Right lobe of liver (tissue), 6 donors: ENCODE measurements around the gene TMEM42. TPM values are rescaled to one million over a fixed set of nuclear protein-coding genes. Genes with fewer than 3 reads are reported as not detected.

ENCODE experiments used
- ATAC-seq, 4 donors: fragments of 200-7000 bp; cut with Tn5 transposase; one replicate each; pipeline ENCODE4 v1.9.1; 2020; ENCODE audit warnings: mild to moderate bottlenecking in 4 of 4, moderate library complexity in 4 of 4
- DNase-seq, 3 donors: peaks; one replicate each; pipeline ENCODE4 v3.0.0-alpha.2; 2020
- H3K27ac ChIP-seq, 3 donors: fragments of 200-600 bp; one replicate each; pipeline ENCODE4 v1.8.0; 2022
- H3K27me3 ChIP-seq, 2 donors: fragments of 200-600 bp; one replicate each; pipeline ENCODE4 v1.8.0; 2022
- H3K36me3 ChIP-seq, 4 donors: fragments of 200-600 bp; sonication (generic) in 1 of 4; one replicate each; pipeline versions ENCODE4 v1.5.1 to v1.8.0; 2017 to 2022; ENCODE audit warnings: control low read depth in 1 of 4
- H3K4me1 ChIP-seq, 4 donors: fragments of 200-600 bp; sonication (generic) in 1 of 4; one replicate each; pipeline versions ENCODE4 v1.5.1 to v1.8.0; 2017 to 2022; ENCODE audit warnings: control low read depth in 1 of 4
- H3K4me3 ChIP-seq, 3 donors: fragments of 200-600 bp; one replicate each; pipeline ENCODE4 v1.8.0; 2022
- H3K9me3 ChIP-seq, 4 donors: fragments of 200-600 bp; sonication (generic) in 1 of 4; one replicate each; pipeline versions ENCODE4 v1.5.1 to v1.8.0; 2017 to 2022; ENCODE audit warnings: control low read depth in 1 of 4
- POLR2A ChIP-seq: fragments of 450-650 bp; IDR thresholded peaks from one replicate; pipeline ENCODE4 v1.6.1; 2017; ENCODE audit warnings: antibody characterized with exemption, mild to moderate bottlenecking
- WGBS: methylation state at CpG from one replicate; pipeline ENCODE4 v1.1.6; 2018; ENCODE audit warnings: low coverage, low lambda C conversion rate; ENCODE audit not compliant: insufficient coverage; ENCODE audit errors: missing lambda C conversion rate; 5-methylcytosine and 5-hydroxymethylcytosine counted together
- intact Hi-C, 2 donors: fragments of 100-400 bp; cut with DNase I; formaldehyde crosslinking; loops; one replicate each; pipeline versions ENCODE4 v1.11.2 to v1.14.1; 2022
- total RNA-seq, 6 experiments: library from RNA; depleted of rRNA in 2 of 6; stranded (reverse); fragments of >200 nt in 2 of 6; fragmentation: NEBNext Ultra II Directional in 3 of 6; extraction: Animal tissue kit (Norgen Biotek cat#: 25700) in 3 of 6; gene quantifications; one replicate each; pipeline versions ENCODE4 v1.1.0 to v1.2.4, GENCODE V29; 2016 to 2023
- TF ChIP-seq, protein P1 (sequence below), 4 donors: fragments of 200-600 bp in 3 of 4; fragments of 450-650 bp in 1 of 4; IDR thresholded peaks; one replicate each; pipeline versions ENCODE4 v1.5.1 to v1.8.0; 2016 to 2022; ENCODE audit warnings: antibody characterized with exemption in 4 of 4, mild to moderate bottlenecking in 2 of 4
- donor health status: DM: no; HTN: yes; CAD: no.
- donor health status: DM: no; HTN: no; CAD: no.
- donor health status: DM: no; HTN: no; CAD: no.
- donor health status: DM: no; HTN: yes; CAD: no.
- donor health status: DM: no; HTN: yes; CAD: no.

The TMEM42 gene
- total RNA-seq, 6 experiments from 2014 or later: 4.9 to 10.9 (median 8.4) TPM

DNA sequence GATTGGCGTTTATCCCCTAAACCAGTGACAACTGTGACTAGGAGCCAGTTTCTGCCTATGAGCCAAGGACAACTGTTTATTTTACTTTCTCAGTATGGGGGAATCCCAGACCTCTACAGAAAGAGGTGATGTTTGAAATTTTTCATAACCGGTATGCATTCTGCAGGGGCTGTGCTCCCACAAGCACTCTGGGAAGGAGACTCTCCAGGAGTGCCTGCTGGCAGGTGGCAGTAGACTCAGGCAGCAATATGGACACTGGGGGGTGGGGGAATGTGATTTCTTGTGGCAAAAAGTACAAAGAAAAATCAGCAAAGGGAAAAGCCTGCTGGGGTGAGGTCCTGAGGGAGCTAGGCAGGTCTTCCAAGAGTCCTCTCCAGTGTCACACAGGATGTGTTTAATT lies 18.6 kb downstream of the TMEM42 start:
- Histone ChIP-seq H3K27ac (no peak overlapping the region), H3K36me3 (no peaks in the 10 kb centered on the region), H3K9me3 (no peaks in the 10 kb centered on the region), H3K4me1 (no peaks in the 10 kb centered on the region), H3K27me3 (no peaks in the 10 kb centered on the region), H3K4me3 (no peak overlapping the region)
- TF ChIP-seq, protein P1, sequence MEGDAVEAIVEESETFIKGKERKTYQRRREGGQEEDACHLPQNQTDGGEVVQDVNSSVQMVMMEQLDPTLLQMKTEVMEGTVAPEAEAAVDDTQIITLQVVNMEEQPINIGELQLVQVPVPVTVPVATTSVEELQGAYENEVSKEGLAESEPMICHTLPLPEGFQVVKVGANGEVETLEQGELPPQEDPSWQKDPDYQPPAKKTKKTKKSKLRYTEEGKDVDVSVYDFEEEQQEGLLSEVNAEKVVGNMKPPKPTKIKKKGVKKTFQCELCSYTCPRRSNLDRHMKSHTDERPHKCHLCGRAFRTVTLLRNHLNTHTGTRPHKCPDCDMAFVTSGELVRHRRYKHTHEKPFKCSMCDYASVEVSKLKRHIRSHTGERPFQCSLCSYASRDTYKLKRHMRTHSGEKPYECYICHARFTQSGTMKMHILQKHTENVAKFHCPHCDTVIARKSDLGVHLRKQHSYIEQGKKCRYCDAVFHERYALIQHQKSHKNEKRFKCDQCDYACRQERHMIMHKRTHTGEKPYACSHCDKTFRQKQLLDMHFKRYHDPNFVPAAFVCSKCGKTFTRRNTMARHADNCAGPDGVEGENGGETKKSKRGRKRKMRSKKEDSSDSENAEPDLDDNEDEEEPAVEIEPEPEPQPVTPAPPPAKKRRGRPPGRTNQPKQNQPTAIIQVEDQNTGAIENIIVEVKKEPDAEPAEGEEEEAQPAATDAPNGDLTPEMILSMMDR (IDR thresholded peaks at IDR 0.05): no peak
- no peak for TF ChIP-seq POLR2A
- no peak for ATAC-seq
- intact Hi-C loops: no loop called here
- WGBS: 51% methylated on average over 2 of the region's 2 CpGs
- no peak for DNase-seq

GRCh38 chr3:44883213-44883955 lies 21.7 kb downstream of the TMEM42 start:
- TF ChIP-seq, protein P1 (IDR thresholded peaks at IDR 0.05): no peak
- no peak for TF ChIP-seq POLR2A
- intact Hi-C loops: no loop called here
- WGBS: 72% methylated on average over 3 of the region's 5 CpGs
- no peaks in the 10 kb centered on the region for H3K9me3 ChIP-seq
- no peaks in the 10 kb centered on the region for H3K36me3 ChIP-seq
- no peaks in the 10 kb centered on the region for H3K4me1 ChIP-seq
- H3K27ac ChIP-seq: no peak overlapping the region
- H3K4me3 ChIP-seq: no peak overlapping the region
- H3K27me3 ChIP-seq: no peaks in the 10 kb centered on the region
- DNase-seq (no peak), ATAC-seq (no peak)

DNA sequence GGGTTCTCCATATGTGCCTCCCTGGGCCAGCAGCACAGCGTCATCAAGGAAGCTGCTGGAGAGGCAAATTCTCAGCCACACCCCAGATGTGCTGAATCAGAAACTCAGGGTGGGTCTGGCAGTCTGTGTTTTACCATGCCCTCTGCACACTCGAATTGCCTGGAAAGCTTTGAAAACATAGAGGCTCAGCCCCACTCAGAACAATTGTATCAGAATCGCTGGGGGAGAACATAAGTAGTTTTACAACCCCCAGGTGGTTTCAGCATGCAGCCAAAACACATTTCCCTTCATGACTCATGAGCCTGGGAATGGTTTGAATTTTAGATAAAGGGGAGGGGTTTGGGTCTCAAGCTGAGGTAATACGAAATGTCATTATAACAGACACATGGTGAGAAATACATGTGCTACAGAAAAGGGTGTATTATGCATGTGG lies 22.3 kb downstream of the TMEM42 start:
- Histone ChIP-seq H3K4me1 (no peaks in the 10 kb centered on the region), H3K4me3 (no peak overlapping the region), H3K36me3 (no peaks in the 10 kb centered on the region), H3K9me3 (no peaks in the 10 kb centered on the region), H3K27me3 (no peaks in the 10 kb centered on the region), H3K27ac (no peak overlapping the region)
- WGBS: 77% methylated on average over 4 of the region's 4 CpGs
- TF ChIP-seq, protein P1 (IDR thresholded peaks at IDR 0.05): no peak
- TF ChIP-seq POLR2A: no peak
- ATAC-seq: no peak
- intact Hi-C loops: no loop called here
- no peak for DNase-seq

DNA sequence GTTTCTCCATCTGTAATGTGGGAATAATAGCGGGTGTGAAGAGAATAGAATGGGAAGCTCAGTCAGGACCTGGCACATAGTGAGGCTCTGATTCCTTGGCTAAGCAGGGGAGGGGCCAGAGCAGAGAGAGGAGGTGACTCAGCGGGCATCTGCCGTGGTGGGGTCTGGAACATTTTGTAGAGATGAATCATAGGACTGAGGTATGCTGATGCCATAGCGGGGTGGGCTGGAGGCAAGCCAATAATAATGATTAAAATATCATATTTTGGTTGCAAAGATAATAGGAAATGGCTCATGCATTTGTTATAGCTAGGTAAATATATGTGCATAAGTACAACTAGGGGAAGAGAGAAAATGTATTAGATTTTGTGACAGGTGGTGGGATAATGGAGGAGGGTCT lies 23.9 kb downstream of the TMEM42 start:
- Histone ChIP-seq H3K27ac (no peak overlapping the region), H3K36me3 (no peaks in the 10 kb centered on the region), H3K4me3 (no peak overlapping the region), H3K9me3 (no peaks in the 10 kb centered on the region), H3K27me3 (no peaks in the 10 kb centered on the region), H3K4me1 (no peaks in the 10 kb centered on the region)
- intact Hi-C loops: no loop called here
- no peak for TF ChIP-seq POLR2A
- TF ChIP-seq, protein P1 (IDR thresholded peaks at IDR 0.05): no peak
- no peak for DNase-seq
- ATAC-seq: no peak
- 58% methylated on average over 4 of the region's 4 CpGs for whole genome bisulfite sequencing
